Measurements from ENCODE around the gene PSMF1.
A peak's percentile ranks its signal among the peaks of the same experiment; 100 is the strongest.

Gene PSMF1

GRCh38 chr20:1118336-1119127 is at the start of gene PSMF1:
TSS of gene PSMF1 (plus strand) at chr20:1118602. CDS start at chr20:1118774, 172 bp downstream.
- peak; percentile 45 to 96 (median 88) for DNase-seq

- DNase-seq = no peak
These were observed 46.1 kb upstream of the PSMF1 start for GRCh38 chr20:1072258-1072657.

- no peak for DNase-seq
These were observed 42.8 kb upstream of the PSMF1 start for GRCh38 chr20:1075616-1076015.

- no peak for DNase-seq
These were observed 36.5 kb upstream of the PSMF1 start for GRCh38 chr20:1081891-1082290.

GRCh38 chr20:1083431-1084080 is 34.8 kb upstream of the PSMF1 start:
- DNase-seq = no peak

- DNase-seq = no peak
These were observed 32.7 kb upstream of the PSMF1 start for GRCh38 chr20:1085492-1086276.

GRCh38 chr20:1086277-1087213 is 31.9 kb upstream of the PSMF1 start:
- DNase-seq = no peak

- no peak for DNase-seq
These were observed 31.0 kb upstream of the PSMF1 start for GRCh38 chr20:1087311-1087905.

- no peak for DNase-seq
These were observed 23.7 kb upstream of the PSMF1 start for GRCh38 chr20:1094751-1095150.

- no peak for DNase-seq
These were observed 16.9 kb upstream of the PSMF1 start for GRCh38 chr20:1101533-1101932.

- no peak for DNase-seq
These were observed 16.4 kb upstream of the PSMF1 start for GRCh38 chr20:1102016-1102415.

- no peak for DNase-seq
These were observed 14.7 kb upstream of the PSMF1 start for GRCh38 chr20:1103751-1104150.

GRCh38 chr20:1105599-1106194 is 12.7 kb upstream of the PSMF1 start:
- no peak for DNase-seq

- no peak for DNase-seq
These were observed 11.2 kb upstream of the PSMF1 start for GRCh38 chr20:1107176-1107575.

GRCh38 chr20:1108437-1108920 is 9.9 kb upstream of the PSMF1 start:
- peak in 38 of 58 donors; percentile 2 to 65 (median 19) for DNase-seq

GRCh38 chr20:1112908-1113307 is 5.5 kb upstream of the PSMF1 start:
- DNase-seq = no peak

GRCh38 chr20:1118004-1118335 is 432 bp upstream of the PSMF1 start:
- no peak for DNase-seq

- DNase-seq = no peak
These were observed 715 bp downstream of the PSMF1 start for GRCh38 chr20:1119128-1119505.

- DNase-seq = no peak
These were observed 1.1 kb downstream of the PSMF1 start for GRCh38 chr20:1119524-1119923.

- DNase-seq = no peak
These were observed 3.0 kb downstream of the PSMF1 start for GRCh38 chr20:1121429-1121828.
